HL-60 (cell line): Measurements from ENCODE around the gene NR2F1-AS1.

Source experiments
- DNase-seq, 2 experiments: peaks; one replicate each; pipeline ENCODE4 v3.0.0-alpha.2; 2010 to 2020; ENCODE audit warnings: low read depth in 1 of 2, low spot score in 1 of 2
- H3K27ac ChIP-seq: fragments of 250-450 bp; sonication (Bioruptor Pico); replicated peaks from 2 replicates; pipeline ENCODE4 v1.5.1; 2020; ENCODE audit warnings: mild to moderate bottlenecking, moderate library complexity
- H3K27me3 ChIP-seq: fragments of 250-450 bp; sonication (Bioruptor Pico); 2 replicates; pipeline ENCODE4 v1.5.1; 2021; ENCODE audit warnings: mild to moderate bottlenecking, moderate library complexity; ENCODE audit not compliant: insufficient read depth, poor library complexity, severe bottlenecking
- H3K4me3 ChIP-seq: replicated peaks from 2 replicates; pipeline ENCODE4 v1.5.1; 2011; ENCODE audit warnings: mild to moderate bottlenecking, control low read depth, low read length; ENCODE audit not compliant: insufficient read depth
- CTCF ChIP-seq: IDR thresholded peaks from one replicate; pipeline ENCODE4 v1.5.1; 2011; ENCODE audit warnings: low read length, control low read depth, inconsistent platforms; ENCODE audit not compliant: insufficient read depth
- GABPA ChIP-seq: IDR thresholded peaks from 2 replicates; pipeline ENCODE4 v1.6.1; 2012; ENCODE audit warnings: low read depth
- POLR2AphosphoS5 ChIP-seq: IDR thresholded peaks from 2 replicates; pipeline ENCODE4 v1.6.1; 2012; ENCODE audit warnings: low read depth
- REST ChIP-seq: IDR thresholded peaks from 2 replicates; pipeline ENCODE4 v1.6.1; 2012; ENCODE audit warnings: low read depth; ENCODE audit not compliant: insufficient replicate concordance
- SPI1 ChIP-seq: IDR thresholded peaks from 2 replicates; pipeline ENCODE4 v1.6.1; 2012; ENCODE audit warnings: low read depth, mild to moderate bottlenecking, borderline replicate concordance

NR2F1-AS1 gene

GRCh38 chr5:93371893-93372292, 209.1 kb downstream of the NR2F1-AS1 start:
- no peak for TF ChIP-seq SPI1
- TF ChIP-seq GABPA, result no peak
- TF ChIP-seq REST, result no peak
- TF ChIP-seq POLR2AphosphoS5, result no peak
- no peak for TF ChIP-seq CTCF
- Histone ChIP-seq H3K27me3 (no peaks in the 10 kb centered on the region), H3K27ac (no peak overlapping the region), H3K4me3 (no peak overlapping the region)
- no peak for DNase-seq

DNA sequence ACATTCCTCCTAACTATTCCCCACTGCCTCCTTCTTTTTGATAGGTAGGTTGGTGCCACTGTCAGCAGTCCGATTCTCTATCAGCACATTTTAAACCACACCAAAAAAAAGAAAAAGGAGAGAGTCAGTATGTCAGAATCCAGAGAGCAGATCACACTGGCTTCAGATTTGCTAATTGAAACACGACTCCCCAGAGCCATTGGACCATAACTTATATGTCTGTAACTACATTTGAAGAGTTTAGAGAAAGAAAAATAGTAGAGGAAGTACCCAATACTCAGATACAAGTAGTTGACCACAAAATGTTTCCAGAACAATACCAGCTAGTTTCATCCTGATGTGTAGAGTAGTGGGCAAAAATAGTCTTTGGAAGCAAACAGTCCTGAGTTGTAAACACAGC, 216.6 kb downstream of the NR2F1-AS1 start:
- Histone ChIP-seq H3K4me3 (no peak overlapping the region), H3K27me3 (no peaks in the 10 kb centered on the region), H3K27ac (no peak overlapping the region)
- TF ChIP-seq REST, result no peak
- DNase-seq, result no peak

- TF ChIP-seq GABPA, result no peak
- no peak for TF ChIP-seq CTCF
- TF ChIP-seq SPI1, result no peak
- no peak for TF ChIP-seq REST
- no peak for TF ChIP-seq POLR2AphosphoS5
- no peak overlapping the region for H3K4me3 ChIP-seq
- H3K27ac ChIP-seq, result no peak overlapping the region
- DNase-seq, result no peak
- H3K27me3 ChIP-seq, result no peaks in the 10 kb centered on the region
Measured at GRCh38 chr5:93360436-93361088, 220.5 kb downstream of the NR2F1-AS1 start.

- Histone ChIP-seq H3K27ac (no peak overlapping the region), H3K4me3 (no peak overlapping the region), H3K27me3 (no peaks in the 10 kb centered on the region)
- TF ChIP-seq REST (no peak), POLR2AphosphoS5 (no peak), GABPA (no peak), SPI1 (no peak), CTCF (no peak)
- no peak for DNase-seq
Measured at GRCh38 chr5:93359960-93360305, 221.1 kb downstream of the NR2F1-AS1 start.
